Measurements from ENCODE around the gene RASGEF1B.
A peak's percentile ranks its signal among the peaks of the same experiment; 100 is the strongest.
"Not testable (repeated sequence)": the region's sequence is repeated elsewhere in the genome, so short reads cannot be mapped to it uniquely, and the experiment has no call there.

RASGEF1B gene

GRCh38 chr4:81495345-81495744 lies 23.6 kb upstream of the RASGEF1B start:
- DNase-seq (ENCODE audit: insufficient read length): no peak
- FAIRE-seq: no peak
- TF ChIP-seq TAF1 (IDR thresholded peaks at IDR 0.05; ENCODE audit: borderline replicate concordance, low read depth, low read length) (no peak), POLR2AphosphoS5 (IDR thresholded peaks at IDR 0.05; ENCODE audit: low read depth, low read length) (no peak), POLR2A (IDR thresholded peaks at IDR 0.05; ENCODE audit: low read depth, low read length) (no peak)

- no peak for TF ChIP-seq POLR2AphosphoS5 (IDR thresholded peaks at IDR 0.05; ENCODE audit: low read depth, low read length)
- TF ChIP-seq POLR2A (IDR thresholded peaks at IDR 0.05; ENCODE audit: low read depth, low read length): no peak
- TF ChIP-seq TAF1 (IDR thresholded peaks at IDR 0.05; ENCODE audit: borderline replicate concordance, low read depth, low read length): no peak
- FAIRE-seq (peak; percentile 48), DNase-seq (ENCODE audit: insufficient read length) (no peak)
Measured at GRCh38 chr4:81494031-81494431, 22.3 kb upstream of the RASGEF1B start.

- no peak for FAIRE-seq
- TF ChIP-seq TAF1 (IDR thresholded peaks at IDR 0.05; ENCODE audit: borderline replicate concordance, low read depth, low read length) (no peak), POLR2AphosphoS5 (IDR thresholded peaks at IDR 0.05; ENCODE audit: low read depth, low read length) (no peak), POLR2A (IDR thresholded peaks at IDR 0.05; ENCODE audit: low read depth, low read length) (no peak)
- no peak for DNase-seq (ENCODE audit: insufficient read length)
Measured at GRCh38 chr4:81492606-81493230, 21.0 kb upstream of the RASGEF1B start.

GRCh38 chr4:81491943-81492342 lies 20.2 kb upstream of the RASGEF1B start:
- FAIRE-seq (no peak), DNase-seq (ENCODE audit: insufficient read length) (no peak)
- TF ChIP-seq POLR2AphosphoS5 (IDR thresholded peaks at IDR 0.05; ENCODE audit: low read depth, low read length) (no peak), POLR2A (IDR thresholded peaks at IDR 0.05; ENCODE audit: low read depth, low read length) (no peak), TAF1 (IDR thresholded peaks at IDR 0.05; ENCODE audit: borderline replicate concordance, low read depth, low read length) (no peak)

- TF ChIP-seq POLR2A (IDR thresholded peaks at IDR 0.05; ENCODE audit: low read depth, low read length) (no peak), POLR2AphosphoS5 (IDR thresholded peaks at IDR 0.05; ENCODE audit: low read depth, low read length) (no peak), TAF1 (IDR thresholded peaks at IDR 0.05; ENCODE audit: borderline replicate concordance, low read depth, low read length) (no peak)
- FAIRE-seq: no peak
- no peak for DNase-seq (ENCODE audit: insufficient read length)
Measured at GRCh38 chr4:81490403-81491160, 18.9 kb upstream of the RASGEF1B start.

- FAIRE-seq: no peak
- TF ChIP-seq TAF1 (IDR thresholded peaks at IDR 0.05; ENCODE audit: borderline replicate concordance, low read depth, low read length) (no peak), POLR2AphosphoS5 (IDR thresholded peaks at IDR 0.05; ENCODE audit: low read depth, low read length) (no peak), POLR2A (IDR thresholded peaks at IDR 0.05; ENCODE audit: low read depth, low read length) (no peak)
- DNase-seq (ENCODE audit: insufficient read length): no peak
Measured at GRCh38 chr4:81486502-81486901, 14.8 kb upstream of the RASGEF1B start.

- no peak for DNase-seq (ENCODE audit: insufficient read length)
- no peak for TF ChIP-seq TAF1 (IDR thresholded peaks at IDR 0.05; ENCODE audit: borderline replicate concordance, low read depth, low read length)
- TF ChIP-seq POLR2A (IDR thresholded peaks at IDR 0.05; ENCODE audit: low read depth, low read length): no peak
- no peak for TF ChIP-seq POLR2AphosphoS5 (IDR thresholded peaks at IDR 0.05; ENCODE audit: low read depth, low read length)
- FAIRE-seq: no peak
Measured at GRCh38 chr4:81485310-81485980, 13.7 kb upstream of the RASGEF1B start.

- TF ChIP-seq POLR2A (IDR thresholded peaks at IDR 0.05; ENCODE audit: low read depth, low read length) (no peak), TAF1 (IDR thresholded peaks at IDR 0.05; ENCODE audit: borderline replicate concordance, low read depth, low read length) (no peak), POLR2AphosphoS5 (IDR thresholded peaks at IDR 0.05; ENCODE audit: low read depth, low read length) (no peak)
- DNase-seq (ENCODE audit: insufficient read length): no peak
- FAIRE-seq: no peak
Measured at GRCh38 chr4:81482326-81482725, 10.6 kb upstream of the RASGEF1B start.

GRCh38 chr4:81481151-81481550 lies 9.4 kb upstream of the RASGEF1B start:
- FAIRE-seq (no peak), DNase-seq (ENCODE audit: insufficient read length) (no peak)
- TF ChIP-seq POLR2AphosphoS5 (IDR thresholded peaks at IDR 0.05; ENCODE audit: low read depth, low read length) (no peak), POLR2A (IDR thresholded peaks at IDR 0.05; ENCODE audit: low read depth, low read length) (no peak), TAF1 (IDR thresholded peaks at IDR 0.05; ENCODE audit: borderline replicate concordance, low read depth, low read length) (no peak)

- not testable (repeated sequence) for FAIRE-seq; DNase-seq (ENCODE audit: insufficient read length)
Measured at GRCh38 chr4:81479573-81479972, 7.9 kb upstream of the RASGEF1B start.

GRCh38 chr4:81473331-81474265 lies 1.9 kb upstream of the RASGEF1B start:
- not testable (repeated sequence) for DNase-seq (ENCODE audit: insufficient read length)

More at GRCh38 chr4:81473331-81474265, 1.9 kb upstream of the RASGEF1B start:
- not testable (repeated sequence) for FAIRE-seq
